ENCODE results near the gene GPALPP1. TPM values are rescaled to one million over a fixed set of nuclear protein-coding genes. Genes with fewer than 3 reads are reported as not detected.

The GPALPP1 gene
- total and polyA plus RNA-seq, 2 of the 4 experiments (the other 2 are of a cell fraction), result 10.6 to 12.5 TPM

DNA sequence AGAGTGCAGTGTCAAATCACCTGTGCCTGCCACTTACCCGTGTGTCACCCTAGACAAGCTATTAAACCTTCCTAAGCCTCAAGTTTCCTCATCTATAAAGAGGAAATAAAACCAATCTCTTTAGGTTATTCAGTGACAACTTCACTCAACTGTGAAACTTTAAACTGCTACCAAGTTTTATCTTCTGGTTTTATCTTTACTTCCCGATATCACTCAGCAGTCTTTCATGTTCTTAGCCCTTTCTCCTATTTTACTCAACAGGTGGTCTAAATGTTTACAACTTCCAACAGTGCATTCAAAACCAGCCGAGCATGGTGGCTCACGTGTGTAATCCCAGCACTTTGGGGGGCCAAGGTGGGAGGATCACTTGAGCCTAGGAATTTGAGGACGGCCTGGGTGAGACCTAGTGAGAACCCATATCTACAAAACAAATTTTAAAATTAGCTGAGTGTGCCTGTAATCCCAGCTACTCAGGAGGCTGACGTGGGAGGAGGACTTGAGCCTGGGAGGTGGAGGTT lies 59.6 kb downstream of the GPALPP1 start:
- Histone ChIP-seq H2AFZ (replicated peaks; ENCODE audit: low read length, poor library complexity) (no peak overlapping the region), H2AK5ac (ENCODE audit: low read depth, low read length) (peak overlapping the region; percentile 73; the same call in 1 of the 2 replicates), H3K27me3 (ENCODE audit: control insufficient read depth, insufficient read depth, low read length) (no peaks in the 10 kb centered on the region), H3K27ac (ENCODE audit: insufficient read depth, low read length) (no peak overlapping the region), H4K5ac (ENCODE audit: low read depth, low read length) (peak overlapping the region; percentile 65), H3K4me2 (ENCODE audit: low read depth, low read length) (no peak overlapping the region), H3K4me1 (ENCODE audit: control insufficient read depth, insufficient read depth, low read length) (peaks cover 3% of the 10 kb centered on the region), H3K23ac (ENCODE audit: low read depth, low read length) (no peak overlapping the region), H3K9me3 (ENCODE audit: control insufficient read depth, insufficient read depth, low read length) (no peaks in the 10 kb centered on the region), H2AK9ac (replicated peaks; ENCODE audit: low read depth, low read length, poor library complexity) (no peak overlapping the region), H2BK20ac (ENCODE audit: low read depth, low read length) (peak overlapping the region; percentile 64; the same call in 1 of the 2 replicates), H3K36me3 (ENCODE audit: control insufficient read depth, insufficient read depth, low read length) (no peaks in the 10 kb centered on the region), H3K4me3 (ENCODE audit: insufficient read depth, low read depth, low read length) (no peak overlapping the region), H3K14ac (replicated peaks; ENCODE audit: low read depth, low read length) (no peak overlapping the region), H4K8ac (ENCODE audit: low read depth in 2 of 2, low read length in 2 of 2) (no peak overlapping the region), H3K56ac (ENCODE audit: extremely low read depth, insufficient read depth, low read length) (no peak overlapping the region), H4K91ac (ENCODE audit: insufficient read depth, low read depth, low read length) (peak overlapping the region; percentile 48; the same call in 1 of the 2 replicates), H3K18ac (ENCODE audit: low read depth, low read length) (0 out of 2 replicates have a peak overlapping the region, but pooled peaks have one; percentile 35), H2BK5ac (ENCODE audit: low read depth, low read length, poor library complexity, severe bottlenecking) (no peak overlapping the region), H4K20me1 (ENCODE audit: insufficient read depth, low read length) (no peaks in the 10 kb centered on the region), H2BK15ac (ENCODE audit: low read depth, low read length) (peak overlapping the region; percentile 30; the same call in 2 of the 3 replicates), H3K79me1 (ENCODE audit: low read depth in 1 of 2, low read length in 2 of 2) (no peaks in the 10 kb centered on the region), H3K9ac (ENCODE audit: low read depth, low read length) (no peak overlapping the region), H2BK120ac (ENCODE audit: low read depth, low read length) (peak overlapping the region; percentile 13; the same call in 1 of the 2 replicates), H3K9me1 (ENCODE audit: insufficient read depth, low read length) (0 out of 2 replicates have a peak, but pooled peaks cover 2% of the 10 kb centered on the region), H3K4ac (ENCODE audit: low read depth, low read length) (peak overlapping the region; percentile 13)
- DNase-seq (no peak), ATAC-seq (ENCODE audit: low read depth) (no peak)
- ChIA-PET CTCF (interaction anchor here (0.6 to 1.7 kb wide), 2 partner anchors 154 to 232 kb away, joined by 5 to 9 read pairs; no protein-coding TSS in a partner anchor), POLR2A (ENCODE audit: unreplicated experiment) (no interaction called here)
- dilution Hi-C loops (cut with HindIII; ENCODE audit: low sequenced_read_pairs, unreplicated experiment), result no loop called here
- WGBS, 2 experiments (ENCODE audit: extremely low coverage in 2 of 2, insufficient read length in 1 of 2), result no CpG with 5 or more reads among the region's 6 CpGs
- intact Hi-C loops (cut with micrococcal nuclease), result no loop called here
- no TSS peak for BruUV-seq (replicated peaks)
- TF ChIP-seq NFE2L2 (IDR thresholded peaks at IDR 0.05; ENCODE audit: low read depth, low read length) (no peak), CTCF (conservative IDR thresholded peaks at IDR 0.05; ENCODE audit: low read depth, low read length) (no peak), MXI1 (IDR thresholded peaks at IDR 0.05; ENCODE audit: borderline replicate concordance, low read depth, low read length) (no peak), MAFK (IDR thresholded peaks at IDR 0.05; ENCODE audit: low read depth, low read length) (no peak), ELK1 (IDR thresholded peaks at IDR 0.05; ENCODE audit: borderline replicate concordance, low read depth, low read length) (no peak)
- in situ Hi-C loops (cut with MboI; ENCODE audit: low sequenced_read_pairs), result no loop called here

All from IMR-90 (cell line).